Liver (tissue), 9 donors: Measurements from ENCODE around the gene NOC4L. TPM values are rescaled to one million over a fixed set of nuclear protein-coding genes. Genes with fewer than 3 reads are reported as not detected.

Experiments
- DNase-seq: peaks from one replicate; pipeline ENCODE4 v3.0.0-alpha.2; 2017; ENCODE audit warnings: low spot score
- H3K27ac ChIP-seq, 2 donors: one replicate each; pipeline ENCODE4 v1.7.0; 2013; ENCODE audit warnings: inconsistent platforms in 2 of 2, low read length in 2 of 2, control low read depth in 1 of 2, low read depth in 1 of 2, mild to moderate bottlenecking in 1 of 2
- H3K27me3 ChIP-seq, 4 donors: one replicate each; pipeline versions ENCODE4 v1.6.1 to v1.7.0; 2013; ENCODE audit warnings: low read length in 3 of 4, inconsistent platforms in 1 of 4, mild to moderate bottlenecking in 1 of 4, moderate library complexity in 1 of 4; ENCODE audit not compliant: control insufficient read depth in 4 of 4, insufficient read depth in 4 of 4
- H3K36me3 ChIP-seq, 4 donors: one replicate each; pipeline versions ENCODE4 v1.6.1 to v1.7.0; 2013; ENCODE audit warnings: low read length in 3 of 4, mild to moderate bottlenecking in 3 of 4, low read depth in 1 of 4, moderate library complexity in 1 of 4; ENCODE audit not compliant: control insufficient read depth in 4 of 4, insufficient read depth in 3 of 4
- H3K4me1 ChIP-seq, 4 donors: one replicate each; pipeline versions ENCODE4 v1.6.1 to v1.7.0; 2013; ENCODE audit warnings: low read length in 3 of 4, mild to moderate bottlenecking in 3 of 4, moderate library complexity in 1 of 4; ENCODE audit not compliant: control insufficient read depth in 4 of 4, insufficient read depth in 4 of 4
- H3K4me3 ChIP-seq, 3 donors: one replicate each; pipeline versions ENCODE4 v1.6.1 to v1.7.0; 2013; ENCODE audit warnings: low read length in 3 of 3, control low read depth in 1 of 3, low read depth in 1 of 3, mild to moderate bottlenecking in 1 of 3
- H3K9ac ChIP-seq, 2 donors: one replicate each; pipeline ENCODE4 v1.7.0; 2013; ENCODE audit warnings: low read length in 2 of 2, mild to moderate bottlenecking in 2 of 2, moderate library complexity in 2 of 2, control low read depth in 1 of 2, low read depth in 1 of 2
- H3K9me3 ChIP-seq, 4 donors: one replicate each; pipeline versions ENCODE4 v1.6.1 to v1.7.0; 2013; ENCODE audit warnings: low read length in 3 of 4; ENCODE audit not compliant: control insufficient read depth in 4 of 4
- ATF3 ChIP-seq: IDR thresholded peaks from 2 replicates; pipeline ENCODE4 v1.6.1; 2016; ENCODE audit warnings: antibody characterized with exemption
- CTCF ChIP-seq: fragments of 150-350 bp; IDR thresholded peaks from 2 replicates; pipeline ENCODE4 v1.5.1; 2017; ENCODE audit warnings: improper control_type of control experiment, low read depth, low read length; ENCODE audit not compliant: missing input control
- EGR1 ChIP-seq, 2 donors: IDR thresholded peaks; 2 replicates each; pipeline ENCODE4 v1.6.1; 2016 to 2018; ENCODE audit warnings: antibody characterized with exemption in 2 of 2, low read depth in 2 of 2
- FOXA2 ChIP-seq: IDR thresholded peaks from 2 replicates; pipeline ENCODE4 v1.6.1; 2016; ENCODE audit warnings: antibody characterized with exemption
- HNF4A ChIP-seq, 2 donors: conservative IDR thresholded peaks; 2 replicates each; pipeline ENCODE4 v1.6.1; 2016; ENCODE audit warnings: antibody characterized with exemption in 2 of 2, mild to moderate bottlenecking in 2 of 2
- JUND ChIP-seq, 2 donors: IDR thresholded peaks; 2 replicates each; pipeline ENCODE4 v1.6.1; 2016; ENCODE audit warnings: antibody characterized with exemption in 2 of 2
- NR2F2 ChIP-seq: IDR thresholded peaks from 2 replicates; pipeline ENCODE4 v1.6.1; 2016; ENCODE audit warnings: antibody characterized with exemption
- RAD21 ChIP-seq, 2 donors: IDR thresholded peaks; 2 replicates each; pipeline ENCODE4 v1.6.1; 2016; ENCODE audit warnings: antibody characterized with exemption in 2 of 2, mild to moderate bottlenecking in 2 of 2
- REST ChIP-seq: IDR thresholded peaks from 2 replicates; pipeline ENCODE4 v1.6.1; 2016; ENCODE audit warnings: antibody characterized with exemption, mild to moderate bottlenecking
- RXRA ChIP-seq, 2 donors: IDR thresholded peaks; 2 replicates each; pipeline ENCODE4 v1.6.1; 2017 to 2018; ENCODE audit warnings: antibody characterized with exemption in 2 of 2, mild to moderate bottlenecking in 1 of 2
- TAF1 ChIP-seq: conservative IDR thresholded peaks from 2 replicates; pipeline ENCODE4 v1.6.1; 2016; ENCODE audit warnings: antibody characterized with exemption, mild to moderate bottlenecking
- YY1 ChIP-seq: IDR thresholded peaks from 2 replicates; pipeline ENCODE4 v1.6.1; 2016; ENCODE audit warnings: antibody characterized with exemption, mild to moderate bottlenecking
- ZBTB33 ChIP-seq: IDR thresholded peaks from 2 replicates; pipeline ENCODE4 v1.6.1; 2016; ENCODE audit warnings: antibody characterized with exemption
- WGBS: extraction: QIAGEN DNeasy Blood & Tissue Kit; methylation state at CpG from one replicate; pipeline ENCODE4 v1.1.7; 2013; 5-methylcytosine and 5-hydroxymethylcytosine counted together
- polyA plus RNA-seq, 2 donors: library from polyadenylated mRNA; stranded (reverse) in 1 of 2; unstranded in 1 of 2; fragments of 200-250 nt in 1 of 2; fragments of >200 nt in 1 of 2; fragmentation: Nextera tagmentation in 1 of 2; extraction: Ambion mirVana in 1 of 2; gene quantifications; one replicate each; pipeline versions ENCODE4 v1.2.1 to v1.2.3, GENCODE V29; 2013 to 2015
- total RNA-seq, 2 donors: library from RNA; depleted of rRNA; stranded (reverse); fragments of >200 nt; gene quantifications; one replicate each; pipeline ENCODE4 v1.2.3, GENCODE V29; 2014
- donor health status: healthy.
- donor health status: healthy.
- donor health status: healthy.
- donor health status: healthy.
- donor health status: healthy.

The NOC4L gene
- total and polyA plus RNA-seq, 4 donors: 6.4 to 11.6 (median 8.4) TPM

GRCh38 chr12:132199101-132199500 lies 54.8 kb downstream of the NOC4L start:
- H3K27me3 ChIP-seq: no peaks in the 10 kb centered on the region

GRCh38 chr12:132199526-132200319 lies 55.5 kb downstream of the NOC4L start:
- DNase-seq: no peak
- 74% methylated on average over 24 of the region's 24 CpGs for WGBS
- peaks cover 0 to 3% (median 0%) of the 10 kb centered on the region in 4 donors for H3K27me3 ChIP-seq
- H3K4me3 ChIP-seq: no peak overlapping the region
- no peaks in the 10 kb centered on the region for H3K9me3 ChIP-seq
- no peak for TF ChIP-seq HNF4A (conservative IDR thresholded peaks at IDR 0.05)
- TF ChIP-seq NR2F2: no peak
- no peak for TF ChIP-seq RAD21 (IDR thresholded peaks at IDR 0.05)
- no peak for TF ChIP-seq TAF1
- no peak for TF ChIP-seq CTCF
- H3K9ac ChIP-seq: no peak overlapping the region
- H3K36me3 ChIP-seq: no peaks in the 10 kb centered on the region
- H3K4me1 ChIP-seq: no peaks in the 10 kb centered on the region
- H3K27ac ChIP-seq: no peak overlapping the region

More at GRCh38 chr12:132199101-132199500, 54.8 kb downstream of the NOC4L start:
- no peak for DNase-seq
- Histone ChIP-seq H3K9ac (no peak overlapping the region), H3K4me1 (no peaks in the 10 kb centered on the region), H3K27ac (no peak overlapping the region), H3K9me3 (peaks cover 0 to 4% (median 3%) of the 10 kb centered on the region in 4 donors), H3K4me3 (no peak overlapping the region), H3K36me3 (no peaks in the 10 kb centered on the region)
- TF ChIP-seq RXRA (IDR thresholded peaks at IDR 0.05): no peak
- 76% methylated on average over 18 of the region's 18 CpGs for WGBS

- TF ChIP-seq YY1: no peak
- no peak for TF ChIP-seq JUND (IDR thresholded peaks at IDR 0.05)
- no peak for TF ChIP-seq EGR1 (IDR thresholded peaks at IDR 0.05; ENCODE audit: low read depth in 2 of 2)
- TF ChIP-seq REST: no peak
- TF ChIP-seq ZBTB33: no peak
- TF ChIP-seq FOXA2: no peak
- no peak for TF ChIP-seq NR2F2
- no peak for TF ChIP-seq ATF3
- Histone ChIP-seq H3K36me3 (no peaks in the 10 kb centered on the region), H3K4me3 (no peak overlapping the region), H3K27ac (no peak overlapping the region), H3K9ac (no peak overlapping the region), H3K9me3 (no peaks in the 10 kb centered on the region), H3K27me3 (peaks cover 0 to 3% (median 0%) of the 10 kb centered on the region in 4 donors), H3K4me1 (no peaks in the 10 kb centered on the region)
- 79% methylated on average over 19 of the region's 19 CpGs for WGBS
- no peak for DNase-seq
Observed at GRCh38 chr12:132200800-132201199, 56.5 kb downstream of the NOC4L start.
